Fibroblast of lung (primary cell): ENCODE results near the gene ANKFN1.

ENCODE experiments used
- EZH2 ChIP-seq: IDR thresholded peaks from 2 replicates; pipeline ENCODE4 v1.5.1; 2012; ENCODE audit warnings: low read length, control low read depth, mild to moderate bottlenecking; ENCODE audit errors: missing control alignments
- TF ChIP-seq, protein P1 (sequence below), 2 donors: IDR thresholded peaks in 1 of 2; conservative IDR thresholded peaks in 1 of 2; 1 replicate in 1 of 2; 2 replicates in 1 of 2; pipeline ENCODE4 v1.5.1; 2011 to 2012; ENCODE audit warnings: low read length in 2 of 2, control low read depth in 1 of 2, inconsistent platforms in 1 of 2, low read depth in 1 of 2, mild to moderate bottlenecking in 1 of 2

DNA sequence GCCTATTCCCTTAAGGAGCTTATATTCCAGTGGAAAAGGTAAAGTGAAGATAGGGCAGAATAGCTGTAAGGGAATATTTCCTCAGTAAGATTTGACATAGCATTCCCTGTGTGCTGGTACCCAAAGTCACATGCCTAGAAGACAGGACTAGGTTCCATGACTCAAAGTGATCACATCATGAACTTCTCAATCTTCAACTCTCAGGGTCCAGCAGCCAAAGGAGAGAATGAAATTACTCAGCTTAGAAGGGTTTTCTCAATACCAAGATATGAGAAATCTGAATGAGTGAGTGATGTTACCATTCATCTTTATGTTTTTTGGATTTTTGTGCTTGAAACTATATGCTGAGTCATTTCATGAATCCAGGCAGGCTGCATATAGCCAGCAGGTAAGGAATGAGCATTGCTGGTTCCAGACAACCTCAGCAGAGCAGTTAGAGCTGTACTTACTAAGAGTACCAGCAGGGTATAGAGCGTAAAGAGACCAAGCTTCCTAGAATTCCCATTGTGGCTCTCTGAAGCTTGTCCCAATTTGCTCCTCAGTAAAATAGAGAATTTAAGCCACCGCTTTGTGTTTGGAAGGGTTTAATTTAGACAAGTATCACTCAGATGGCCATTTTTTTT is 91.1 kb downstream of the ANKFN1 start:
- TF ChIP-seq, protein P1, sequence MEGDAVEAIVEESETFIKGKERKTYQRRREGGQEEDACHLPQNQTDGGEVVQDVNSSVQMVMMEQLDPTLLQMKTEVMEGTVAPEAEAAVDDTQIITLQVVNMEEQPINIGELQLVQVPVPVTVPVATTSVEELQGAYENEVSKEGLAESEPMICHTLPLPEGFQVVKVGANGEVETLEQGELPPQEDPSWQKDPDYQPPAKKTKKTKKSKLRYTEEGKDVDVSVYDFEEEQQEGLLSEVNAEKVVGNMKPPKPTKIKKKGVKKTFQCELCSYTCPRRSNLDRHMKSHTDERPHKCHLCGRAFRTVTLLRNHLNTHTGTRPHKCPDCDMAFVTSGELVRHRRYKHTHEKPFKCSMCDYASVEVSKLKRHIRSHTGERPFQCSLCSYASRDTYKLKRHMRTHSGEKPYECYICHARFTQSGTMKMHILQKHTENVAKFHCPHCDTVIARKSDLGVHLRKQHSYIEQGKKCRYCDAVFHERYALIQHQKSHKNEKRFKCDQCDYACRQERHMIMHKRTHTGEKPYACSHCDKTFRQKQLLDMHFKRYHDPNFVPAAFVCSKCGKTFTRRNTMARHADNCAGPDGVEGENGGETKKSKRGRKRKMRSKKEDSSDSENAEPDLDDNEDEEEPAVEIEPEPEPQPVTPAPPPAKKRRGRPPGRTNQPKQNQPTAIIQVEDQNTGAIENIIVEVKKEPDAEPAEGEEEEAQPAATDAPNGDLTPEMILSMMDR (conservative IDR thresholded peaks at IDR 0.05 in 1 of 2, IDR thresholded peaks at IDR 0.05 in 1 of 2; ENCODE audit: low read depth in 1 of 2, low read length in 2 of 2), result no peak
- TF ChIP-seq EZH2, result no peak
